Measurements from ENCODE around the gene BEAN1. TPM values are rescaled to one million over a fixed set of nuclear protein-coding genes. Genes with fewer than 3 reads are reported as not detected.

The BEAN1 gene
- total RNA-seq, 1 experiment from 2014 or later = not detected

DNA sequence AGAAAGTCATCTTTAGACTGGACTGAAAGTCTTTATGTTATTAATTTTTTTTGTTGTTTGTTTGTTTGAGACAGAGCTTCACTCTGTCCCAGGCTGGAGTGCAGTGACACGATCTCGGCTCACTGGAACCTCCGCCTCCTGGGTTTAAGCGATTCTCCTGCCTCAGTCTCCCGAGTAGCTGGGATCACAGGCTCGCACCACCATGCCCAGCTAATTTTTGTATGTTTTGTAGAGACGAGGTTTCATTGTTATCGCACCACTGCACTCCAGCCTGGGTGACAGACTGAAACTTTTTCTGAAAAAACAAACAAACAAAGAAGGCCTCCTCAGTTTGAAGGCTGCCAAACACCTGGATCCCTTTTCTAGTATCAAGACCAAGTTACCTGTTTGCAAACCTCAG lies 4.7 kb downstream of the BEAN1 start:
- H3K9me3 Mint-ChIP-seq = no peaks in the 10 kb centered on the region
- CTCF ChIA-PET = interaction anchor here (2.4 kb wide), 1 partner anchor 25 kb away, joined by 8 read pairs; no protein-coding TSS in a partner anchor

More for the DNA sequence above, 4.7 kb downstream of the BEAN1 start:
- POLR2A ChIA-PET = no interaction called here
- Mint-ChIP-seq H3K36me3 (no peaks in the 10 kb centered on the region), H3K27ac (no peak overlapping the region), H3K4me1 (peaks cover 33% of the 10 kb centered on the region), H3K4me3 (no peak overlapping the region), H3K27me3 (ENCODE audit: low read depth) (peaks cover 51% of the 10 kb centered on the region)
- TF ChIP-seq ZNF532 (CRISPR knock-in tag; IDR thresholded peaks at IDR 0.05; ENCODE audit: borderline replicate concordance) = no peak
- no peak for TF ChIP-seq E2F1 (CRISPR knock-in tag; IDR thresholded peaks at IDR 0.05)
- no peak for TF ChIP-seq SMAD4 (CRISPR knock-in tag; IDR thresholded peaks at IDR 0.05)
- TF ChIP-seq RORB (CRISPR knock-in tag; IDR thresholded peaks at IDR 0.05) = no peak
- TF ChIP-seq, protein P1, sequence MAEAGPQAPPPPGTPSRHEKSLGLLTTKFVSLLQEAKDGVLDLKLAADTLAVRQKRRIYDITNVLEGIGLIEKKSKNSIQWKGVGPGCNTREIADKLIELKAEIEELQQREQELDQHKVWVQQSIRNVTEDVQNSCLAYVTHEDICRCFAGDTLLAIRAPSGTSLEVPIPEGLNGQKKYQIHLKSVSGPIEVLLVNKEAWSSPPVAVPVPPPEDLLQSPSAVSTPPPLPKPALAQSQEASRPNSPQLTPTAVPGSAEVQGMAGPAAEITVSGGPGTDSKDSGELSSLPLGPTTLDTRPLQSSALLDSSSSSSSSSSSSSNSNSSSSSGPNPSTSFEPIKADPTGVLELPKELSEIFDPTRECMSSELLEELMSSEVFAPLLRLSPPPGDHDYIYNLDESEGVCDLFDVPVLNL (CRISPR knock-in tag; IDR thresholded peaks at IDR 0.05; ENCODE audit: borderline replicate concordance, low read depth) = no peak
- no peak for TF ChIP-seq HMGXB4 (CRISPR knock-in tag; IDR thresholded peaks at IDR 0.05)
- TF ChIP-seq CREB1 (CRISPR knock-in tag; IDR thresholded peaks at IDR 0.05) = no peak
- TF ChIP-seq, protein P2, sequence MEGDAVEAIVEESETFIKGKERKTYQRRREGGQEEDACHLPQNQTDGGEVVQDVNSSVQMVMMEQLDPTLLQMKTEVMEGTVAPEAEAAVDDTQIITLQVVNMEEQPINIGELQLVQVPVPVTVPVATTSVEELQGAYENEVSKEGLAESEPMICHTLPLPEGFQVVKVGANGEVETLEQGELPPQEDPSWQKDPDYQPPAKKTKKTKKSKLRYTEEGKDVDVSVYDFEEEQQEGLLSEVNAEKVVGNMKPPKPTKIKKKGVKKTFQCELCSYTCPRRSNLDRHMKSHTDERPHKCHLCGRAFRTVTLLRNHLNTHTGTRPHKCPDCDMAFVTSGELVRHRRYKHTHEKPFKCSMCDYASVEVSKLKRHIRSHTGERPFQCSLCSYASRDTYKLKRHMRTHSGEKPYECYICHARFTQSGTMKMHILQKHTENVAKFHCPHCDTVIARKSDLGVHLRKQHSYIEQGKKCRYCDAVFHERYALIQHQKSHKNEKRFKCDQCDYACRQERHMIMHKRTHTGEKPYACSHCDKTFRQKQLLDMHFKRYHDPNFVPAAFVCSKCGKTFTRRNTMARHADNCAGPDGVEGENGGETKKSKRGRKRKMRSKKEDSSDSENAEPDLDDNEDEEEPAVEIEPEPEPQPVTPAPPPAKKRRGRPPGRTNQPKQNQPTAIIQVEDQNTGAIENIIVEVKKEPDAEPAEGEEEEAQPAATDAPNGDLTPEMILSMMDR (IDR thresholded peaks at IDR 0.05) = no peak
- no peak for TF ChIP-seq JUN (CRISPR knock-in tag; IDR thresholded peaks at IDR 0.05)
- TF ChIP-seq NFATC4 (CRISPR knock-in tag; IDR thresholded peaks at IDR 0.05) = no peak
- TF ChIP-seq GRHL2 (CRISPR knock-in tag; IDR thresholded peaks at IDR 0.05; ENCODE audit: insufficient replicate concordance, severe bottlenecking) = no peak
- no peak for TF ChIP-seq ZNF263 (CRISPR knock-in tag; IDR thresholded peaks at IDR 0.05; ENCODE audit: low read depth)
- DNase-seq (ENCODE audit: low spot score) (no peak), ATAC-seq (no peak)

Data from WTC11 (cell line).